GM19239 (cell line): Measurements from ENCODE around the gene PTPN12.
"Not testable (repeated sequence)": the region's sequence is repeated elsewhere in the genome, so short reads cannot be mapped to it uniquely, and the experiment has no call there.

Source experiments
- DNase-seq: peaks from one replicate; pipeline ENCODE4 v3.0.0; 2011; ENCODE audit warnings: low spot score; ENCODE audit not compliant: insufficient read length
- FAIRE-seq: peaks from 2 replicates; lab custom pipeline; 2011; peaks lifted over from hg19 to GRCh38; lab: Jason Lieb, UNC

Gene PTPN12

DNA sequence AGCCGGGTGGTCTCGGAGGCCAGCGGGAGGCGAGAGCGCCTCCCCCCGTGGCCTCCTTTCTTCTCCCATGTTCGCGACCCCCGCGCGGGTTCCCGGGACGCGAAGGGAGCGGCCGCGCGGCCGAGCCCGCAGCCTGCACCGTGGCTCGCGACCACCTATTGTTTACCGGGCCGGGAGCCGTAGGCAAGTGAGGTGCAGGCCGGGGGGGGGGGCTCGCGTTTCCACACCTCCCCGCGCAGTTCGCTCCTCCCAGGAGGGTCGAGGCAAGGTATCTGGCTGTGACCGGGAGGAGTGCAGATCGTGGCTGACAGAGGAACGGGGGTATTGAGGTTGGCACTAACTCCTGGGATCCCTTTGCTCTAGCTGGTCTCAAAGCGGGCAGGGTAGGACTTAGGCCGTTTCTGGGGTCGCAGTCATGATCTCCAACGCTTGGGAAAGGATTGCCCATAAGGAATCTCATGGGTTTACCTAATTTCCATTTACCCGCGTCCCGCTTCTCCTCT lies 734 bp downstream of the PTPN12 start:
- FAIRE-seq (peak; percentile 26), DNase-seq (no peak)

DNA sequence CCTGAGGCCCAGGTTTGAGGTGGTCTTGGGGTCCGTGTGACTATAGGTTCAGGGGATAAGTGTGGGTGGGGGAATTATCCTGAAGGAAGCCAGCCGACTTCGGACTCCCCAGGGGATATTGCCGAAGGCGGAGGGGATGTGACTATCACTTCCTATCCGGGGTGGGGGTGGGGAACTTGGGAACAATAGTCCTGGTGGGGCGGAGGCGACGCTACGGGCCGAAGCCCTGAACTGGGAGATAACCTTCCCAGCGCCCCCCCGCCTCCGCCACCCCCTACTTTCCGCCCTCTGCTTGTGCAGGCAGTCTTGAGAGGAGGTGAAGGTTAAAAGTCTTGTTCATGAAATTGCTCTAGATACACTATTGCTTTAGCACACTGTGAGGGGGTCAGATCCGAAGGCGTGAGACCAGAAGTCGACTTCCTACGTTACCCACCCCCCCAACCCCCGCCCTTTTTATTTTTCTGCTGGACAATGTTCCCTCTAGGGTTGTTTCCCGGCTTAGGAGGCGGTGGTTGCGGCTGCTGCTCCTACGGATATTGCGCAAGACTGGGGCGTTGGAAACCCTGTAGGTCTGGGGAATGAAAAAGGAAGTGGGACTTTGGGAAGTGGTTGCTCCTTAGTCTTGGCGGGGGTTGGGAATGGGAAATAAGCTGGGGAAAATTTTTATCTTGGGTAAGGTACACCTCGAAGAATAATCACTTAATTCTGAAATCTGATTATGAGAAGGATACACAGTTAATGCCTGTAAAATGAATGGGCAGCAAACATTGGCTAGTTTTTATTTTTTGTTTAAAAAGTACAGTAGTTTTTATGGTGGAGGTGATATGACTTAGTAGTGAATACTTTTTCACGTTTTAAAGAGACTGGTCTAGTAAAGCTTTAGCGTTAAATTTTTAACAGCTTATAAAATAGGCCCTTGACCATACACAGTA lies 1.5 kb downstream of the PTPN12 start:
- FAIRE-seq = no peak
- no peak for DNase-seq

GRCh38 chr7:77540402-77540822 lies 3.3 kb downstream of the PTPN12 start:
- FAIRE-seq = no peak
- no peak for DNase-seq

- not testable (repeated sequence) for FAIRE-seq
Observed at GRCh38 chr7:77540993-77541392, 3.9 kb downstream of the PTPN12 start.

DNA sequence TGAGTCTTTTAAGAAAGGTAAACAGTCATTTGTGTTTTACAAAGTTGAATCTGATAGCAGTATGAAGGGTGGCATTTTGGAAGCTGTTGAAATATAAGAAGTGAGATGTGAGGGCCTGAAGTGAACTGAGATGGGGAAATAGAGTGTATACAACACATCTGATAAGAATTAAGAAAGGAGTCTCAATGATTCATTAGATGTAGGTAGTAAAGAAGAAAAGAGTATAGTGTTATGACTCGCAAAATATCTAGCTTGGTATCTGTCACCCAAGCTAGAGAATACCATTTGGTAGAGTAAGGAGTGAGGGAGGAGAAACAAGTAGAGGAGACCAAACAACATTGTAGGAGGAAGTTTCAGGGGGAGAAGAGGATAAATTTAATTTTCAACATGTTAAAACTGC lies 5.3 kb downstream of the PTPN12 start:
- FAIRE-seq (no peak), DNase-seq (no peak)

More at GRCh38 chr7:77540993-77541392, 3.9 kb downstream of the PTPN12 start:
- not testable (repeated sequence) for DNase-seq

GRCh38 chr7:77542895-77543294 lies 5.8 kb downstream of the PTPN12 start:
- DNase-seq (no peak), FAIRE-seq (no peak)

DNA sequence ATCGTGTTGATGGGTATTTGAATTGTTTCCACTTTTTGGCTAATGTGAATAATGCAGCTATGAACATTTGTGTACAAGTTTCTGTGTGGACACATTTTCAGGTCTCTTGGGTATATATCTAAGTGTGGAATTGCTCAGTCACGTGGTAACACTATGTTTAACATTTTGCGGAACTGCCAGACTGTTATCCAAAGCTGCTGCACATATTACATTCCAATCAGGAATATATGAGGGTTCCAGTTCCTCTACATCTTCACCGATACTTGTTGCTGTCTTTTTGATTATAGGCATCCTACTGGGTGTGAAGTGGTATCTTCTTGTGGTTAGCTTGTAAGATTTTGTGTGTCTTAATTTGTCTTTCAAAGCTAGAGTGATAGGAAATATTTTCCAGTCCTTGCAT lies 6.8 kb downstream of the PTPN12 start:
- FAIRE-seq = peak; percentile 73
- DNase-seq = no peak

DNA sequence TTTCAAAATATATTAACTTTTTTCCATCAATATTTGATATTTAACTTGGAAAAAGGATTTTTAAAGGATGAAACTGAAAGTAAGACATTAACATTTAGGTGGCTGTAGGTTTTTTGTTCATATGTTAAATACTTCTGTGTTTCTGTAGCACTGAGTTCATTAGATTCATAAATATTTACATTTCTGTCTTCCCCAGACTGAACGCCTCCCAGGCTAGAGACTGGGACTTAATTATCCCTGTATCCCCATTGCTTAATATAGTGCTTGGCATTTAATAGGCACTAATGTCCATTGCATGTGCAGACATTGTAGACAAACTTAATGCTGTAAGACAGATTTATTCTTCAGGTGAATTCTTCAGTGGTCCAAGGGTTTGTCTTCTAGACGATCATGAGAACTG lies 7.4 kb downstream of the PTPN12 start:
- FAIRE-seq (no peak), DNase-seq (no peak)

DNA sequence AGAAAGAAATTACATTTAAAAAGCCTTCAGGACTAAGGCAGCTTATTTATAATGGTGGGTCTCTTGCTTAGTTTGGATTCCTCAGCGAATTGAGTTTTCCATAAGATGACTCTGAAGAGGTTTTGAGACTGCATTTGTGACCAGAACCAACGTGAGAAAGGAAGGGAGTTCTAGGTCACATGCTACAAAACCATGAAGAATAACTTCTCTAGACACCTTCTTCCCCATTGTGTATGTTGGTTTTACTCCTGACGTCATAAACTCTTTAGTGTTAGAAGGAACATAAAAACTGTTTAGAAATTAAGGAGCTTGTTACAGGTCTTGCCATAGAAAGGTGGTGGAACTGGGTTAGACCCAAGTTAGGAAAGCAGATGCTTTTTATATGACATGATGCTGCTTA lies 11.1 kb downstream of the PTPN12 start:
- peak; percentile 4 for FAIRE-seq
- DNase-seq = no peak

- FAIRE-seq (no peak), DNase-seq (no peak)
Observed at GRCh38 chr7:77549106-77549870, 12.2 kb downstream of the PTPN12 start.

DNA sequence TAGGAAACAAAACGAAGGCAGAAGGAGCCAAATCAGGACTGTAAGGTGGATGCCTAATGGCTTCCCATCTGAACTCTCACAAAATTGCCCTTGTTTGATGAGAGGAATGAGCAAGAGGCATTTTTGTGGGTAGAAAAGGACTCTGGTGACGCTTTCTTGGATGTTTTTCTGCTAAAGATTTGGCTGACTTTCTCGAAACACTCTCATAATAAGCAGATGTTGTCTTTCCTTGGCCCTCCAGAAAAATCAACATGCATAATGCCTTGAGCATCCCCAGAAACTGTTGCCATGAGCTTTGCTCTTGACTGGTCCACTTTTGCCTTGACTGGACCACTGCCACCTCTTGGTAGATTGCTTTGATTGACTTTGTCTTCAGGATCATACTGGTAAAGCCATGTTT lies 13.5 kb downstream of the PTPN12 start:
- FAIRE-seq (no peak), DNase-seq (no peak)

- FAIRE-seq (no peak), DNase-seq (no peak)
Observed at GRCh38 chr7:77553123-77553522, 16.0 kb downstream of the PTPN12 start.

DNA sequence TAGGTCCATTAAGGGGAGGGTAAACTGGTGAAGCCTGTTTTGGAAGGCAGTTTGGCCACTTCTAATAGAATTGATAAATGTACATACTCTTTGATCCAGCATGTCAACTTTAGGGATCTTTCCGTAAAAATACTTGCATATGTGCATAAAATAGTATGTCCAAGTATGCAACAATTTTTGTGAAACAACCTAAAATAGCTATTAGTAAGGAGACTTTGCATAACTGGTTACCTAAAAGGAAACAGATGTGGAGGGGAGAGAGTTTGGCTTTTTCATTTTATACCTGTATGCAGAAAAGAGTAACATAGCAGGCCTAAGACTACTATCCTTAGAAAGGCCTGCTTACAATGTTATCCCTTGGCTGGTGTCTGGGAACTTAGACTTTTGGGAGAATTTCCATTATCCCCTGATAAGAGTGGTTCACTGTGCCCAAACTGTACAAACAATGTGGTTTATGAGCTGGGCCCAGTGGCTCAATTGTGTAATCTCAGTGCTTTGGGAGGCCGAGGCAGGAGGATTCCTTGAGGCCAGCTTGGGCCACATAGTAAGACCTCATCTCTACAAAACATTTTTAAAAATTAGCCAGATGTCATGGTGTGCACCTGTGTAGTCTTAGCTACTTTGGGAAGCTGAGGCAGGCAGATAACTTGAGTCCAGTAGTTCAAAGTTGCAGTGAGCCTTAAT lies 21.3 kb downstream of the PTPN12 start:
- FAIRE-seq (peak; percentile 53), DNase-seq (no peak)

DNA sequence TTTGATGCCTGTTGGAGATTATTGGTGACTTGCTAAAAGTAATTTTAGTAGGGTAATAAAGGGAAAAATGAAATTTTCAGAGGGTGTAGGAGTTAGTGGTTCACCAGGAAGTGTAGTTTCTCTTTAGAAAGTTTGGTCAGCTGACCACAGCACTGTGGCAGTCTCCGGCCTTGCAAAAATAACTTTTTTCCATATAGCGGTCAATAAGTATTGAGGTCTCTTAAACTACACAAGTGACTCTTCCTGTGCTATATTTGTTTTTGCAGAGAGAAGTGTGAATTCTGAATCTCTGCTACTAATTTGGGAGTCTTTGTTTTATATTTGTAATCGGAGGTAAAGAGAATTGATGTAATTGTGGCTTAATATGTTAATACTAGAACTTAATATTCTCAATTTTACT lies 24.3 kb downstream of the PTPN12 start:
- DNase-seq = peak; percentile 6
- FAIRE-seq = peak; percentile 84

DNA sequence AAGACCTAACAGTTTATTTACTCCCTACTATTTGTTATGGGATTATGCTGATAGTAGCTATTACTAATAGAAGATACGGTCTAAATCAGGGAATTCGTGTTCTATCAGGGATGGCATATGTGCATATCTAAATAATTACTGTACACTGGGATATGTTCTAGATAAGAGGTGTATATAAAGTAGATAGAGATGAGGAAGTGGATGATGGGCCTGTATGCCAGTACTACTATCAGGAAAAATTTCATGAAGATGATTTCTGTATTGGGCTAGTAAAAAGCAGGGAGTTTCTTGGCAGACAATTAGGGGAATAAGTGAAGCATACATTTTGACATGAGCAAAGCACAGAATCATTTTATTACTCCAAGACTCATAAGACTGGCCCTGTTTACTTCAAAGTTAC lies 26.2 kb downstream of the PTPN12 start:
- FAIRE-seq (peak; percentile 44), DNase-seq (no peak)

- FAIRE-seq = no peak
- DNase-seq = no peak
Observed at GRCh38 chr7:77565917-77566316, 28.8 kb downstream of the PTPN12 start.

GRCh38 chr7:77566421-77566820 lies 29.3 kb downstream of the PTPN12 start:
- no peak for DNase-seq
- FAIRE-seq = no peak

GRCh38 chr7:77569514-77570232 lies 32.6 kb downstream of the PTPN12 start:
- FAIRE-seq (no peak), DNase-seq (no peak)

DNA sequence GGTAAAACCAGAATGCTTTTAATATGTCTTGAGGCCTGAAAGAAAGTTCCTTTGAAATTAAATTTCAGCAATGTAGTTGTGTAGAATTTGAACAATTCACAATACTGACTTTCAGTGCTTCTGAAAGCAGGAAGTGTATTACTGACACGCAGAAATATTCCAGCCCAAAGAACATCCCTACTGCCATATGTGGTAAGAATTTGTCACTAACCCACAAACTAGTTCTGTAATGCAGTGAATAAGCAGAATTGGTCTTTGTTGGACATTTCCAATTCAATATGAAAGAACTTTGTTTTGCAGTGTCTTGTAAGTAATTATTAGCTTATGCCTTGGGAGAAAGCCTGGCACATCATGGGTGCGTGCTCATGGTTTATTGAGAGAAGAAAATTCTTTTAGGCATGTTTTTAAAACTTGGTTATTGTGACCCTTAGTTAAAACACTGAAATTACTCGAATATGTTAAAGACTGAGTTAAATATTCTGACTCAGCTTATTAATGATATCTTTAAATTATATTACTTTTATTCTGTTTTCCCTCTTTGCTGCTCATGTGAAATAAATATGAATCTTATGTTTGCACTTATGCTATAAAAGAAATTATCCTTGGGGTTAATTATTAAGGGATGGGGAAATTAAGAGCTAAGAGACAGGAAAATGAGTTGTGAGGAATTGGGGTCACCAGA lies 33.4 kb downstream of the PTPN12 start:
- DNase-seq = no peak
- FAIRE-seq = peak; percentile 66
